NCI-H146 treated with DMSO at 0.1 percent for 48 hours (cell line): ENCODE results near the gene DCUN1D2.

Source experiments
- DNase-seq: peaks from one replicate; lab custom pipeline; 2025; ENCODE audit not compliant: unreplicated experiment; lab: John Stamatoyannopoulos, UW

The DCUN1D2 gene

GRCh38 chr13:113428469-113428865, 62.0 kb downstream of the DCUN1D2 start:
- DNase-seq, result no peak

- no peak for DNase-seq
Measured at GRCh38 chr13:113427562-113428468, 62.7 kb downstream of the DCUN1D2 start.

- DNase-seq, result no peak
Measured at GRCh38 chr13:113426591-113426986, 63.9 kb downstream of the DCUN1D2 start.

- no peak for DNase-seq
Measured at GRCh38 chr13:113425941-113426590, 64.4 kb downstream of the DCUN1D2 start.

GRCh38 chr13:113423520-113424163, 66.9 kb downstream of the DCUN1D2 start:
- peak; percentile 35 for DNase-seq

- DNase-seq, result no peak
Measured at GRCh38 chr13:113422807-113423519, 67.5 kb downstream of the DCUN1D2 start.

GRCh38 chr13:113421673-113422270, 68.7 kb downstream of the DCUN1D2 start:
- DNase-seq, result no peak

- DNase-seq, result no peak
Measured at GRCh38 chr13:113420833-113421600, 69.5 kb downstream of the DCUN1D2 start.

- DNase-seq, result no peak
Measured at GRCh38 chr13:113420232-113420631, 70.3 kb downstream of the DCUN1D2 start.

- DNase-seq, result no peak
Measured at GRCh38 chr13:113419531-113420193, 70.8 kb downstream of the DCUN1D2 start.

GRCh38 chr13:113418722-113419049, 71.8 kb downstream of the DCUN1D2 start:
- DNase-seq, result no peak

GRCh38 chr13:113417836-113418721, 72.4 kb downstream of the DCUN1D2 start:
- DNase-seq, result no peak

GRCh38 chr13:113417008-113417751, 73.3 kb downstream of the DCUN1D2 start:
- DNase-seq, result no peak

GRCh38 chr13:113415825-113416224, 74.7 kb downstream of the DCUN1D2 start:
- no peak for DNase-seq

GRCh38 chr13:113415032-113415431, 75.5 kb downstream of the DCUN1D2 start:
- DNase-seq, result no peak

GRCh38 chr13:113414335-113414734, 76.2 kb downstream of the DCUN1D2 start:
- DNase-seq, result no peak

- DNase-seq, result no peak
Measured at GRCh38 chr13:113413898-113414282, 76.6 kb downstream of the DCUN1D2 start.
